OCI-LY7 (cell line): ENCODE measurements around the gene LBR. TPM values are rescaled to one million over a fixed set of nuclear protein-coding genes. Genes with fewer than 3 reads are reported as not detected.

Experiments used
- BruUV-seq: library from RNA; stranded (reverse); fragments of 400-500 nt; replicated peaks from 2 replicates; lab custom pipeline; 2021; lab: Mats Ljungman, UMichigan
- CTCF ChIA-PET: fragments of 300-600 bp; sonication (Branson Sonifier 250); formaldehyde crosslinking; loops from one replicate; lab custom pipeline; 2022; ENCODE audit warnings: antibody characterized with exemption; ENCODE audit not compliant: unreplicated experiment; lab: Charles Lee
- POLR2A ChIA-PET: fragments of 300-600 bp; sonication (Branson Sonifier 250); formaldehyde crosslinking; loops from one replicate; lab custom pipeline; 2022; ENCODE audit warnings: antibody characterized with exemption; lab: Charles Lee
- DNase-seq: peaks from one replicate; pipeline ENCODE4 v3.0.0-alpha.2; 2015; ENCODE audit warnings: low spot score
- H2AFZ ChIP-seq: fragments of 200-600 bp; sonication (generic), shearing (Covaris generic); 2 replicates; pipeline ENCODE4 v1.6.1; 2014; ENCODE audit warnings: mild to moderate bottlenecking, antibody characterized with exemption, low read length, moderate library complexity
- H3K27ac ChIP-seq: fragments of 200-600 bp; sonication (generic); 2 replicates; pipeline ENCODE4 v1.5.1; 2014; ENCODE audit warnings: mixed run types, low read depth, mild to moderate bottlenecking, moderate library complexity, low read length, inconsistent platforms; ENCODE audit not compliant: poor library complexity, severe bottlenecking
- H3K36me3 ChIP-seq: fragments of 200-600 bp; sonication (generic); 2 replicates; pipeline ENCODE4 v1.6.1; 2014; ENCODE audit warnings: mild to moderate bottlenecking, antibody characterized with exemption, low read length, moderate library complexity, mixed read lengths; ENCODE audit not compliant: insufficient read depth
- H3K4me1 ChIP-seq: fragments of 200-600 bp; sonication (generic); 2 replicates; pipeline ENCODE4 v1.5.1; 2014; ENCODE audit warnings: mild to moderate bottlenecking, low read length; ENCODE audit not compliant: insufficient read depth, poor library complexity, severe bottlenecking
- H3K4me2 ChIP-seq: fragments of 200-600 bp; sonication (generic); 2 replicates; pipeline ENCODE4 v1.6.1; 2014; ENCODE audit warnings: mild to moderate bottlenecking, low read length
- H3K4me3 ChIP-seq: fragments of 200-600 bp; sonication (generic); 2 replicates; pipeline ENCODE4 v1.5.1; 2014; ENCODE audit warnings: mild to moderate bottlenecking, low read depth, low read length; ENCODE audit not compliant: poor library complexity, severe bottlenecking
- H3K79me2 ChIP-seq: fragments of 200-600 bp; sonication (generic); 2 replicates; pipeline ENCODE4 v1.6.1; 2016; ENCODE audit warnings: low read depth, mild to moderate bottlenecking, low read length, moderate library complexity, mixed read lengths; ENCODE audit not compliant: insufficient read depth
- H3K9me2 ChIP-seq: fragments of 200-600 bp; sonication (generic); 2 replicates; pipeline ENCODE4 v1.6.1; 2016; ENCODE audit warnings: mild to moderate bottlenecking, low read length, mixed read lengths; ENCODE audit not compliant: insufficient read depth
- H3K9me3 ChIP-seq: fragments of 200-600 bp; sonication (generic); 2 replicates; pipeline ENCODE4 v1.6.1; 2014; ENCODE audit warnings: mild to moderate bottlenecking, mixed run types, low read length, mixed read lengths
- H4K20me1 ChIP-seq: fragments of 200-600 bp; sonication (generic); 2 replicates; pipeline ENCODE4 v1.6.1; 2014; ENCODE audit warnings: mild to moderate bottlenecking, antibody characterized with exemption, low read length, moderate library complexity, mixed read lengths; ENCODE audit not compliant: insufficient read depth
- EZH2phosphoT487 ChIP-seq: fragments of 200-600 bp; sonication (generic); IDR thresholded peaks from 2 replicates; pipeline ENCODE4 v1.6.1; 2018; ENCODE audit warnings: low read depth, borderline replicate concordance, mild to moderate bottlenecking, mixed run types, antibody characterized with exemption, low read length, moderate library complexity, mixed read lengths
- intact Hi-C: fragments of 100-400 bp; cut with micrococcal nuclease; formaldehyde crosslinking; loops from one replicate; pipeline ENCODE4 v1.10.0; 2022; ENCODE audit not compliant: unreplicated experiment
- total RNA-seq, 2 experiments: library from RNA; depleted of rRNA in 1 of 2; stranded (reverse); fragments of >200 nt in 1 of 2; shearing (Covaris generic) in 1 of 2; gene quantifications; 2 replicates each; pipeline ENCODE4 v1.2.3, GENCODE V29; 2014 to 2022
- TF ChIP-seq, protein P1 (sequence below): fragments of 200-600 bp; sonication (generic); conservative IDR thresholded peaks from 2 replicates; pipeline ENCODE4 v1.5.1; 2014; ENCODE audit warnings: mild to moderate bottlenecking, antibody characterized with exemption, low read length, moderate library complexity, mixed read lengths

LBR gene
- total RNA-seq, 2 experiments from 2014 or later, result 117 to 288 TPM

DNA sequence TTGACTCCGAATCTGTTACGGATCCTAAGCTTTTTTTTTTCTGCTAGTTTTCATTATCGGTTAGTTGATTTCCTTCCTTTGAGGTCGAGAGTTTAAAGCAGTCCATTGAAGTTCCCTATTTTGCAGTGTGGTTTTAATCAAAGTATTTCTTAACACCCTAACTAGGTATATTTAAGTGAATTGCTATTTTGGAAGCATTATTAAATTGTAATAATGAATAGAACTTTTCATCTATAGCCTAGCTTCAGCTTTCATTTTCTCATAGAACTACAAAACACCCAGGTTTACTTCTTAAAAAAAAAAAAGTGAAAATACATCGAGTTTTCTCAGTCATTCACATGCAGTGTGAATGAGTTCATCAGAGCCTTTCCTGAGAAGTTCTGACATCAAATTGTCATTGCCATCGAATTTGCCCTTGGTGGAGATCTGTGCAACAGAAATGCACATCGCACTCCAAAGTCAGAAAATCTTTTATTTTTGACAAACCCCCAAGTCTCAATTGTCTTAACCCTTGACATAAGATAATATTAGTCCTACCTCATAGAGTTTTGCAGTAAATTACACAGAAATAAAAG lies 1.1 kb upstream of the LBR start:
- BruUV-seq, result no TSS peak
- Histone ChIP-seq H3K9me3 (peaks cover 6% of the 10 kb centered on the region; the same call in 1 of the 2 replicates), H3K4me3 (peak overlapping the region; percentile 85), H3K27ac (peak overlapping the region; percentile 92), H4K20me1 (peaks cover 25% of the 10 kb centered on the region), H3K4me1 (peaks cover 32% of the 10 kb centered on the region), H3K9me2 (no peaks in the 10 kb centered on the region), H3K4me2 (peak overlapping the region; percentile 74), H2AFZ (peak overlapping the region; percentile 38; the same call in 1 of the 2 replicates), H3K36me3 (peaks cover 31% of the 10 kb centered on the region), H3K79me2 (peaks cover 38% of the 10 kb centered on the region)
- ChIA-PET CTCF (interaction anchor here (0.5 to 2.1 kb wide), 4 partner anchors 11 to 1811 kb away, joined by 3 to 6 read pairs (median 3); no protein-coding TSS in a partner anchor), POLR2A (interaction anchor here (0.6 to 12.2 kb wide), 8 partner anchors 11 to 1454 kb away, joined by 3 to 242 read pairs (median 4); no protein-coding TSS in a partner anchor)
- intact Hi-C loops, result loop anchor here (1.0 to 10.0 kb wide), 7 partner anchors 7 to 994 kb away; partner anchors contain the start of genes ENAH, H3-3A, LEFTY2 and WDR26
- TF ChIP-seq EZH2phosphoT487, result no peak
- TF ChIP-seq, protein P1, sequence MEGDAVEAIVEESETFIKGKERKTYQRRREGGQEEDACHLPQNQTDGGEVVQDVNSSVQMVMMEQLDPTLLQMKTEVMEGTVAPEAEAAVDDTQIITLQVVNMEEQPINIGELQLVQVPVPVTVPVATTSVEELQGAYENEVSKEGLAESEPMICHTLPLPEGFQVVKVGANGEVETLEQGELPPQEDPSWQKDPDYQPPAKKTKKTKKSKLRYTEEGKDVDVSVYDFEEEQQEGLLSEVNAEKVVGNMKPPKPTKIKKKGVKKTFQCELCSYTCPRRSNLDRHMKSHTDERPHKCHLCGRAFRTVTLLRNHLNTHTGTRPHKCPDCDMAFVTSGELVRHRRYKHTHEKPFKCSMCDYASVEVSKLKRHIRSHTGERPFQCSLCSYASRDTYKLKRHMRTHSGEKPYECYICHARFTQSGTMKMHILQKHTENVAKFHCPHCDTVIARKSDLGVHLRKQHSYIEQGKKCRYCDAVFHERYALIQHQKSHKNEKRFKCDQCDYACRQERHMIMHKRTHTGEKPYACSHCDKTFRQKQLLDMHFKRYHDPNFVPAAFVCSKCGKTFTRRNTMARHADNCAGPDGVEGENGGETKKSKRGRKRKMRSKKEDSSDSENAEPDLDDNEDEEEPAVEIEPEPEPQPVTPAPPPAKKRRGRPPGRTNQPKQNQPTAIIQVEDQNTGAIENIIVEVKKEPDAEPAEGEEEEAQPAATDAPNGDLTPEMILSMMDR, result no peak
- peak; percentile 19 for DNase-seq

DNA sequence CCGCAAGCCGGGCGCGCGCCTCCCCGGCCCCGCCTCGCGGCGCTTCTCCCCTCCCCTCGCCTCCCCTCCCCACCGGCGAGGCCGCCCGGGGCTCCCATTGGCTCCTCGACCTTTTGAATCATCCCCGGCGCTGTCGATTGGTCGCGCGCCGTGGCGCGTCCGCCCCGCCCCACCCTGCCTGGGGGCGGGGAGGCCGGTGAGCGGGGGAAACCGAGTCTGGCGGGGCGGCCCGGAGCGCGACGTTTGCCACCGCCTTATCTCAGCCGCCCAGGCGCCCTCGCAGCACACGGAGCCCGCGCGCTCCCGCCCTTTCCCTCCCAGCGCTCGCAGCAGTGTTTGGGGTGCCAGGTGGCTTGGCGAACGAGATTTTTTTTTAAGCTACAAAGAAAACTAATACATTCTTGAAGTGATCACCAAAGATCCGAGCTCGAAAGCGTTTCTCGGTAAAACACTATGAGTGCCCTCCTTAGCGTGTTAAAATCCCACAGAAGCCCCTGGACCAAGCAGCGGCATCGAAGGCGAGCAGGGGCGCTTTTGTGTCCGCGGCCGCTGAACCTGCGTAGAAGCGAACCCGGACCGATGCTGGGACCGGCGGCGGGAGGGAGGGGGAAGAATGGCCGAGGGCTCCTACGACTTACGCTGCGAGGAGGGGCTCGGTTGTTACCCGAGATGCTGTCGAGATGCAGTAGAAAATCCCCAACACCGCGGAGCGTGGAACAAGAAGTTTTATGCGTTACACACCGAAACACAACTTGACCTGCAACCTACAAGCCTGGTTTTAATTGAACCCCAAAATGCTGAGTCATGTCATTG lies 436 bp upstream of the LBR start:
- Histone ChIP-seq H3K9me3 (peaks cover 6% of the 10 kb centered on the region; the same call in 1 of the 2 replicates), H3K4me3 (peak overlapping the region; percentile 85), H3K27ac (peak overlapping the region; percentile 92), H2AFZ (peak overlapping the region; percentile 38; the same call in 1 of the 2 replicates), H3K9me2 (no peaks in the 10 kb centered on the region), H4K20me1 (peaks cover 30% of the 10 kb centered on the region), H3K4me2 (peak overlapping the region; percentile 96), H3K79me2 (peaks cover 45% of the 10 kb centered on the region), H3K36me3 (peaks cover 38% of the 10 kb centered on the region), H3K4me1 (peaks cover 33% of the 10 kb centered on the region)
- CTCF ChIA-PET, result interaction anchor here (0.5 to 2.1 kb wide), 6 partner anchors 12 to 1811 kb away, joined by 3 to 6 read pairs (median 3); no protein-coding TSS in a partner anchor
- POLR2A ChIA-PET, result interaction anchor here (0.6 to 12.2 kb wide), 8 partner anchors 10 to 1241 kb away, joined by 3 to 242 read pairs (median 4); no protein-coding TSS in a partner anchor
- no peak for TF ChIP-seq EZH2phosphoT487
- TF ChIP-seq, protein P1, result no peak
- intact Hi-C loops, result loop anchor here (1.0 to 10.0 kb wide), 7 partner anchors 8 to 993 kb away; partner anchors contain the start of genes ENAH, H3-3A, LEFTY2 and WDR26
- TSS peak; percentile 94 for BruUV-seq
- DNase-seq, result peak; percentile 95
